ENCODE measurements around the gene EPHA1. TPM values are rescaled to one million over a fixed set of nuclear protein-coding genes. Genes with fewer than 3 reads are reported as not detected.

The EPHA1 gene
- total RNA-seq, 1 donor from 2014 or later, result 2.6 TPM

- no peak overlapping the region for H2AFZ ChIP-seq (ENCODE audit: low read depth, low read length)
These were observed 10.2 kb upstream of the EPHA1 start for GRCh38 chr7:143418681-143419458.

GRCh38 chr7:143417734-143418383 lies 9.2 kb upstream of the EPHA1 start:
- H3K9me3 Mint-ChIP-seq (ENCODE audit: unreplicated experiment), result no peaks in the 10 kb centered on the region
- H4K20me1 ChIP-seq (ENCODE audit: insufficient read depth, low read length), result no peaks in the 10 kb centered on the region
- H3K36me3 Mint-ChIP-seq (ENCODE audit: low read depth, unreplicated experiment), result no peaks in the 10 kb centered on the region
- no peak overlapping the region for H3K4me3 ChIP-seq (ENCODE audit: insufficient read depth, low read depth, low read length)
- H3K27me3 Mint-ChIP-seq (ENCODE audit: low read depth, unreplicated experiment), result no peaks in the 10 kb centered on the region
- no peak overlapping the region for H3K27ac Mint-ChIP-seq (ENCODE audit: unreplicated experiment)
- no peak for FAIRE-seq
- H3K9me3 ChIP-seq (ENCODE audit: insufficient read depth, low read depth, low read length), result no peaks in the 10 kb centered on the region
- no peak overlapping the region for H3K9ac ChIP-seq (ENCODE audit: low read length)
- H3K4me1 Mint-ChIP-seq (ENCODE audit: low read depth, unreplicated experiment), result peaks cover 2% of the 10 kb centered on the region
- no peak overlapping the region for H3K27ac ChIP-seq (ENCODE audit: low read depth, low read length)
- DNase-seq (ENCODE audit: low read depth), result no peak
- TF ChIP-seq CTCF (IDR thresholded peaks at IDR 0.05; ENCODE audit: insufficient read depth, low read depth, low read length), result no peak
- TF ChIP-seq EZH2 (IDR thresholded peaks at IDR 0.05; ENCODE audit: insufficient read depth, low read length), result no peak
- peaks cover 4% of the 10 kb centered on the region for H3K4me1 ChIP-seq (ENCODE audit: insufficient read depth, low read length)
- H3K36me3 ChIP-seq (ENCODE audit: insufficient read depth, low read length), result no peaks in the 10 kb centered on the region
- peaks cover 5% of the 10 kb centered on the region for H3K27me3 ChIP-seq (ENCODE audit: insufficient read depth, low read length)
- H3K79me2 ChIP-seq (ENCODE audit: insufficient read depth, low read length), result no peaks in the 10 kb centered on the region
- H2AFZ ChIP-seq (ENCODE audit: low read depth, low read length), result no peak overlapping the region
- H3K4me2 ChIP-seq (ENCODE audit: low read length), result no peak overlapping the region
- no peak overlapping the region for H3K4me3 Mint-ChIP-seq (ENCODE audit: unreplicated experiment)

More at GRCh38 chr7:143418681-143419458, 10.2 kb upstream of the EPHA1 start:
- Mint-ChIP-seq H3K9me3 (ENCODE audit: unreplicated experiment) (no peaks in the 10 kb centered on the region), H3K4me3 (ENCODE audit: unreplicated experiment) (no peak overlapping the region), H3K4me1 (ENCODE audit: low read depth, unreplicated experiment) (peaks cover 2% of the 10 kb centered on the region), H3K36me3 (ENCODE audit: low read depth, unreplicated experiment) (no peaks in the 10 kb centered on the region), H3K27ac (ENCODE audit: unreplicated experiment) (no peak overlapping the region), H3K27me3 (ENCODE audit: low read depth, unreplicated experiment) (no peaks in the 10 kb centered on the region)
- H3K4me1 ChIP-seq (ENCODE audit: insufficient read depth, low read length), result peaks cover 4% of the 10 kb centered on the region
- no peaks in the 10 kb centered on the region for H3K79me2 ChIP-seq (ENCODE audit: insufficient read depth, low read length)
- H3K4me2 ChIP-seq (ENCODE audit: low read length), result no peak overlapping the region
- DNase-seq (ENCODE audit: low read depth) (no peak), FAIRE-seq (no peak)
- H3K36me3 ChIP-seq (ENCODE audit: insufficient read depth, low read length), result no peaks in the 10 kb centered on the region
- TF ChIP-seq EZH2 (IDR thresholded peaks at IDR 0.05; ENCODE audit: insufficient read depth, low read length) (no peak), CTCF (IDR thresholded peaks at IDR 0.05; ENCODE audit: insufficient read depth, low read depth, low read length) (no peak)
- H3K9me3 ChIP-seq (ENCODE audit: insufficient read depth, low read depth, low read length), result no peaks in the 10 kb centered on the region
- H3K9ac ChIP-seq (ENCODE audit: low read length), result no peak overlapping the region
- H3K27ac ChIP-seq (ENCODE audit: low read depth, low read length), result no peak overlapping the region
- H4K20me1 ChIP-seq (ENCODE audit: insufficient read depth, low read length), result no peaks in the 10 kb centered on the region
- H3K27me3 ChIP-seq (ENCODE audit: insufficient read depth, low read length), result peaks cover 5% of the 10 kb centered on the region
- H3K4me3 ChIP-seq (ENCODE audit: insufficient read depth, low read depth, low read length), result no peak overlapping the region

All from astrocyte (in vitro differentiated cells and primary cell).